DND-41 (cell line): Measurements from ENCODE around the gene PCDHGA7.
"Not testable (repeated sequence)": the region's sequence is repeated elsewhere in the genome, so short reads cannot be mapped to it uniquely, and the experiment has no call there.

Experiments
- ATAC-seq: fragments of 200-7000 bp; cut with Tn5 transposase; 3 replicates; pipeline ENCODE4 v1.9.1; 2021; ENCODE audit warnings: low read depth; ENCODE audit not compliant: insufficient read depth
- DNase-seq: peaks from one replicate; pipeline ENCODE4 v3.0.0-alpha.2; 2020
- H2AFZ ChIP-seq: 2 replicates; pipeline ENCODE4 v1.6.0; 2012; ENCODE audit warnings: low read depth, low read length
- H3K27ac ChIP-seq: 2 replicates; pipeline ENCODE4 v1.5.1; 2012; ENCODE audit warnings: low read length, inconsistent platforms
- H3K27me3 ChIP-seq: fragments of 200-600 bp; sonication (generic); 2 replicates; pipeline ENCODE4 v1.6.0; 2012; ENCODE audit warnings: low read length, mild to moderate bottlenecking, inconsistent platforms; ENCODE audit not compliant: insufficient read depth, poor library complexity
- H3K36me3 ChIP-seq: 2 replicates; pipeline ENCODE4 v1.5.1; 2012; ENCODE audit warnings: low read length, inconsistent platforms; ENCODE audit not compliant: insufficient read depth
- H3K4me1 ChIP-seq: 2 replicates; pipeline ENCODE4 v1.5.1; 2012; ENCODE audit warnings: mild to moderate bottlenecking, low read length; ENCODE audit not compliant: insufficient read depth
- H3K4me2 ChIP-seq: 2 replicates; pipeline ENCODE4 v1.6.0; 2012; ENCODE audit warnings: mild to moderate bottlenecking, moderate library complexity, low read length, inconsistent platforms; ENCODE audit not compliant: insufficient read depth
- H3K4me3 ChIP-seq, 2 experiments: fragments of 200-600 bp in 1 of 2; shearing (Covaris generic) in 1 of 2; 2 replicates each; pipeline ENCODE4 v1.5.1; 2012 to 2016; ENCODE audit warnings: inconsistent platforms in 2 of 2, low read length in 2 of 2, mild to moderate bottlenecking in 2 of 2, low read depth in 1 of 2, moderate library complexity in 1 of 2
- H3K79me2 ChIP-seq: 2 replicates; pipeline ENCODE4 v1.6.0; 2012; ENCODE audit warnings: low read length, inconsistent platforms; ENCODE audit not compliant: insufficient read depth
- H3K9ac ChIP-seq: 2 replicates; pipeline ENCODE4 v1.6.0; 2012; ENCODE audit warnings: low read depth, mild to moderate bottlenecking, inconsistent platforms, low read length, moderate library complexity
- H3K9me3 ChIP-seq: 2 replicates; pipeline ENCODE4 v1.5.1; 2012; ENCODE audit warnings: low read length, moderate library complexity, mild to moderate bottlenecking, inconsistent platforms; ENCODE audit not compliant: insufficient read depth, severe bottlenecking
- H4K20me1 ChIP-seq: 2 replicates; pipeline ENCODE4 v1.6.0; 2012; ENCODE audit warnings: low read length; ENCODE audit not compliant: insufficient read depth
- EZH2 ChIP-seq: IDR thresholded peaks from 3 replicates; pipeline ENCODE4 v1.6.1; 2012; ENCODE audit warnings: borderline replicate concordance, low read depth, mild to moderate bottlenecking, moderate library complexity, low read length, inconsistent platforms; ENCODE audit not compliant: severe bottlenecking
- TF ChIP-seq, protein P1 (sequence below): IDR thresholded peaks from 2 replicates; pipeline ENCODE4 v1.5.1; 2012; ENCODE audit warnings: borderline replicate concordance, low read length, moderate library complexity, mild to moderate bottlenecking; ENCODE audit not compliant: poor library complexity, severe bottlenecking; ENCODE audit errors: extremely low read depth

Gene PCDHGA7

DNA sequence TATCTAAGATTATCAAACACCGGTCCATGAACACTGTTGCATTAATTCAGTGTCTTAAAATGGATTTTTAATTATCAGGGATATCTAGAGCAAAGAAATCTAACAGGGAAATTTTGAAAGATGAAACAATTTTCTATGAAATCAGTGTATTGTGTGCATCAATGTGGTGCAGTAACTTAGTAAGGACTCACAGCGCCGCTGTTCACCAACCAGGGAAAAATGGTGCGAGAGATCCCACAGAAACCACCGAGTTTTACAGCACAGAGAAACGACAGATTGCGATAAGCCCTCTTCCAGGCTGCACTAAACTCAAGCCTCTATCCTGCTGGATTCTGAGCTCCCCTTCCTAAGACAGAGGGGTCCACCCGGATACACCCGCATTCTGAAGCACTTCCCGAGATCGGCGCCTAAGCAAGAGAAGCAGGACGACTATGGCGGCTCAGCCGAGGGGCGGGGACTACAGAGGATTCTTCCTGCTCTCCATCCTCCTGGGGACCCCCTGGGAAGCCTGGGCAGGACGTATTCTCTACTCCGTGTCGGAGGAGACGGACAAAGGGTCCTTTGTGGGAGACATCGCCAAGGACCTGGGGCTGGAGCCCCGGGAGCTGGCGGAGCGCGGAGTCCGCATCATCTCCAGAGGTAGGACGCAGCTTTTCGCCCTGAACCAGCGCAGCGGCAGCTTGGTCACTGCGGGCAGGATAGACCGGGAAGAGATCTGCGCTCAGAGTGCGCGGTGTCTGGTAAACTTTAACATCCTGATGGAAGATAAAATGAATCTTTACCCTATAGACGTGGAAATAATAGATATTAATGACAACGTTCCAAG, at the start of gene PCDHGA7:
Gene PCDHGA7, plus strand, starts transcription at position 274 of the 826 bp plus-strand sequence. Its CDS starts 158 bp downstream, at position 432.
- Histone ChIP-seq H3K9me3 (no peaks in the 10 kb centered on the region), H3K9ac (no peak within 1 kb of the TSS), H3K27me3 (no peaks in the 10 kb centered on the region), H3K79me2 (no peaks in the 10 kb centered on the region), H3K4me2 (no peak within 1 kb of the TSS), H3K4me3 (no peak within 1 kb of the TSS), H4K20me1 (no peaks in the 10 kb centered on the region), H3K36me3 (no peaks in the 10 kb centered on the region), H3K4me1 (no peaks in the 10 kb centered on the region), H2AFZ (no peak within 1 kb of the TSS), H3K27ac (no peak within 1 kb of the TSS)
- ATAC-seq = no peak
- no peak for DNase-seq
- TF ChIP-seq, protein P1, sequence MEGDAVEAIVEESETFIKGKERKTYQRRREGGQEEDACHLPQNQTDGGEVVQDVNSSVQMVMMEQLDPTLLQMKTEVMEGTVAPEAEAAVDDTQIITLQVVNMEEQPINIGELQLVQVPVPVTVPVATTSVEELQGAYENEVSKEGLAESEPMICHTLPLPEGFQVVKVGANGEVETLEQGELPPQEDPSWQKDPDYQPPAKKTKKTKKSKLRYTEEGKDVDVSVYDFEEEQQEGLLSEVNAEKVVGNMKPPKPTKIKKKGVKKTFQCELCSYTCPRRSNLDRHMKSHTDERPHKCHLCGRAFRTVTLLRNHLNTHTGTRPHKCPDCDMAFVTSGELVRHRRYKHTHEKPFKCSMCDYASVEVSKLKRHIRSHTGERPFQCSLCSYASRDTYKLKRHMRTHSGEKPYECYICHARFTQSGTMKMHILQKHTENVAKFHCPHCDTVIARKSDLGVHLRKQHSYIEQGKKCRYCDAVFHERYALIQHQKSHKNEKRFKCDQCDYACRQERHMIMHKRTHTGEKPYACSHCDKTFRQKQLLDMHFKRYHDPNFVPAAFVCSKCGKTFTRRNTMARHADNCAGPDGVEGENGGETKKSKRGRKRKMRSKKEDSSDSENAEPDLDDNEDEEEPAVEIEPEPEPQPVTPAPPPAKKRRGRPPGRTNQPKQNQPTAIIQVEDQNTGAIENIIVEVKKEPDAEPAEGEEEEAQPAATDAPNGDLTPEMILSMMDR = no peak
- no peak for TF ChIP-seq EZH2

DNA sequence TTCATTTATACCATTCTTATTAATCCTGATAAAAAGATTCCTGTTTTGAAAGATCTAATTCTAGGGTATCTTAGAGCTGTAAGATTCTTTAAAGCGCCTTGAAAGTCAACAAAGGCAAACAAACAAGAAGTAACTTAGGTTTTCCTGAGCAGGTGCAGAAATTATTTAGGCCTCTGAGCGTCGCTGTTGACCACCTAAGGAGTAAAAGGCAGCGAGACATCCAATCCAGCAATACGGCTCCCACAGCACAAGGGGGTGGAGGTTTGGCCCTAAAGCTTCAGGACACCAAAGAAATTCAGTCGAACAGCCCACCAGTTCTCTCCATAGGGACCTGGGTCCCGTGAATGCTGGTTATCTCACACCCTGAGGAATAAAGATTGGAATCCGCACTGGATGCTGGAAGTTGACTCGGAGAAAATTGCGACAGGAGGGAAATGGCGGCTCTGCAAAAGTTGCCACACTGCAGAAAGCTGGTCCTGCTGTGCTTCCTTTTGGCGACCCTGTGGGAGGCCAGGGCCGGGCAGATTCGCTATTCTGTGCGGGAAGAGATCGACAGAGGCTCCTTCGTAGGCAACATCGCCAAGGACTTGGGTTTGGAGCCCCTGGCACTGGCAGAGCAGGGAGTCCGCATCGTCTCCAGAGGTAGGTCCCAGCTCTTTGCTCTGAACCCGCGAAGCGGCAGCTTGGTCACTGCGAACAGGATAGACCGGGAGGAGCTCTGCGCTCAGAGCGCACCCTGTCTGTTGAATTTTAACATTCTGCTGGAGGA, 43.8 kb upstream of the PCDHGA7 start, which contains the start of gene PCDHGA2:
Gene PCDHGA2, plus strand, starts transcription at position 223 of the 769 bp plus-strand sequence.
- H3K4me3 ChIP-seq = no peak within 1 kb of the TSS
- no peak within 1 kb of the TSS for H2AFZ ChIP-seq
- DNase-seq (no peak), ATAC-seq (no peak)
- H3K4me2 ChIP-seq = no peak within 1 kb of the TSS
- H4K20me1 ChIP-seq = no peaks in the 10 kb centered on the region
- H3K36me3 ChIP-seq = no peaks in the 10 kb centered on the region
- no peak within 1 kb of the TSS for H3K9ac ChIP-seq
- no peak within 1 kb of the TSS for H3K27ac ChIP-seq
- H3K4me1 ChIP-seq = no peaks in the 10 kb centered on the region
- H3K27me3 ChIP-seq = no peaks in the 10 kb centered on the region
- H3K9me3 ChIP-seq = no peaks in the 10 kb centered on the region
- H3K79me2 ChIP-seq = no peaks in the 10 kb centered on the region
- TF ChIP-seq EZH2 = no peak
- TF ChIP-seq, protein P1 = peak; percentile 34

DNA sequence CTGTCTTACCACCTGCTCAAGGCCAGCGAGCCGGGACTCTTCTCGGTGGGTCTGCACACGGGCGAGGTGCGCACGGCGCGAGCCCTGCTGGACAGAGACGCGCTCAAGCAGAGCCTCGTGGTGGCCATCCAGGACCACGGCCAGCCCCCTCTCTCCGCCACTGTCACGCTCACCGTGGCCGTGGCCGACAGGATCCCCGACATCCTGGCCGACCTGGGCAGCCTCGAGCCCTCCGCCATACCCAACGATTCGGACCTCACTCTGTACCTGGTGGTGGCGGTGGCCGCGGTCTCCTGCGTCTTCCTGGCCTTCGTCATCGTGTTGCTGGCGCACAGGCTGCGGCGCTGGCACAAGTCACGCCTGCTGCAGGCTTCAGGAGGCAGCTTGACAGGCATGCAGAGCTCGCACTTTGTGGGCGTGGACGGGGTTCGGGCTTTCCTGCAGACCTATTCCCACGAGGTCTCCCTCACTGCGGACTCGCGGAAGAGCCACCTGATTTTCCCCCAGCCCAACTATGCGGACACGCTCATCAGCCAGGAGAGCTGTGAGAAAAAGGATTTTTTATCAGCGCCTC, 41.7 kb upstream of the PCDHGA7 start:
- not testable (repeated sequence) for H3K4me1 ChIP-seq, H3K79me2 ChIP-seq, ATAC-seq, H3K9me3 ChIP-seq, H4K20me1 ChIP-seq, H3K27ac ChIP-seq, H3K4me2 ChIP-seq, H3K36me3 ChIP-seq, H3K9ac ChIP-seq, H3K4me3 ChIP-seq, H2AFZ ChIP-seq, DNase-seq, H3K27me3 ChIP-seq

DNA sequence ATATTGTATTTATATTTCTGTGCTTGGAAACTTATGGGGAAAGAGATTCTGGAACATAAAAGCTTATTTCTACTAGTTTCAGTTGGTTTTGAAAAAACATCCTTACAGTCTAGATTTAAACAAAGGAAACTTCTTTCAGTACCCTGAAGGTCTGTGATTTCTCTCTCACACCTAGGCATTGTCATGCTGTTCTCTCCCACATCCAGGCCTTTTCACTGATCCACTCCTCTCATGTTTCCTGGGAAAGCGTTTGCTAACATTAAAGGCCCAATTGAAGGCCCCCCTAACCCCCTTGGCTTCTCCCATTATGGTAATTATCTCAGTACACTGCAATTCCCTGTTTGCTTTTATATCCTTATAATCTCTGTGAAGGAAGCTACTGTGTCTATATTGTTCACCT, 39.8 kb upstream of the PCDHGA7 start:
- H3K27ac ChIP-seq = no peak overlapping the region
- no peak overlapping the region for H3K9ac ChIP-seq
- H3K4me1 ChIP-seq = no peaks in the 10 kb centered on the region
- no peak overlapping the region for H2AFZ ChIP-seq
- no peak for DNase-seq
- H3K4me3 ChIP-seq = no peak overlapping the region
- H3K36me3 ChIP-seq = no peaks in the 10 kb centered on the region
- H3K9me3 ChIP-seq = no peaks in the 10 kb centered on the region
- no peak for ATAC-seq
- H3K4me2 ChIP-seq = no peak overlapping the region
- no peaks in the 10 kb centered on the region for H3K79me2 ChIP-seq
- H3K27me3 ChIP-seq = no peaks in the 10 kb centered on the region
- TF ChIP-seq EZH2 = no peak
- TF ChIP-seq, protein P1 = no peak
- H4K20me1 ChIP-seq = no peaks in the 10 kb centered on the region
